Heart left ventricle (tissue), 13 donors: ENCODE measurements around the gene THAP6.

Experiments
- POLR2A ChIP-seq, 2 donors: fragments of 450-650 bp; IDR thresholded peaks; one replicate each; pipeline ENCODE4 v1.6.1; 2017; ENCODE audit warnings: antibody characterized with exemption in 2 of 2, mild to moderate bottlenecking in 2 of 2, moderate library complexity in 2 of 2
- TF ChIP-seq, protein P1 (sequence below), 12 donors: fragments of 200-600 bp; sonication (generic) in 4 of 12; IDR thresholded peaks; one replicate each; pipeline versions ENCODE4 v1.5.0 to v1.8.0; 2018 to 2022; ENCODE audit warnings: antibody characterized with exemption in 12 of 12, mild to moderate bottlenecking in 5 of 12
- donor health status: ischemic (EF 13 %, LVEDD 7.1; RV severe dilation, severe dysfunction).
- donor health status: DM: no; HTN: yes; CAD: no.
- donor health status: DM: no; HTN: no; CAD: no.
- donor health status: ischemic (EF 25% LVEDD 6.9; RV normal size, moderate dysfunction).
- donor health status: ischemic (EF 25% LVEDD 5.7; RV mildly dilated, moderate dysfunction).
- donor health status: ischemic (EF 35%, LVEDD 5.7; RV mildly dilated, moderate dysfunction).
- donor health status: nonischemic (EF 11% LVEDD 7.7; RV severe dilation, severe dysfunction).
- donor health status: DM: yes; HTN: yes; CAD: no.
- donor health status: PGD.
- donor health status: ischemic (EF 29% LVEDD 5.4; RV normal size, mild dysfunction).
- donor health status: nonischemic (EF 23%, LVEDD 6.1; RV moderate dilation, normal function).

GRCh38 chr4:75514949-75515612, 808 bp downstream of the THAP6 start:
- no peak for TF ChIP-seq POLR2A (IDR thresholded peaks at IDR 0.05)
- TF ChIP-seq, protein P1, sequence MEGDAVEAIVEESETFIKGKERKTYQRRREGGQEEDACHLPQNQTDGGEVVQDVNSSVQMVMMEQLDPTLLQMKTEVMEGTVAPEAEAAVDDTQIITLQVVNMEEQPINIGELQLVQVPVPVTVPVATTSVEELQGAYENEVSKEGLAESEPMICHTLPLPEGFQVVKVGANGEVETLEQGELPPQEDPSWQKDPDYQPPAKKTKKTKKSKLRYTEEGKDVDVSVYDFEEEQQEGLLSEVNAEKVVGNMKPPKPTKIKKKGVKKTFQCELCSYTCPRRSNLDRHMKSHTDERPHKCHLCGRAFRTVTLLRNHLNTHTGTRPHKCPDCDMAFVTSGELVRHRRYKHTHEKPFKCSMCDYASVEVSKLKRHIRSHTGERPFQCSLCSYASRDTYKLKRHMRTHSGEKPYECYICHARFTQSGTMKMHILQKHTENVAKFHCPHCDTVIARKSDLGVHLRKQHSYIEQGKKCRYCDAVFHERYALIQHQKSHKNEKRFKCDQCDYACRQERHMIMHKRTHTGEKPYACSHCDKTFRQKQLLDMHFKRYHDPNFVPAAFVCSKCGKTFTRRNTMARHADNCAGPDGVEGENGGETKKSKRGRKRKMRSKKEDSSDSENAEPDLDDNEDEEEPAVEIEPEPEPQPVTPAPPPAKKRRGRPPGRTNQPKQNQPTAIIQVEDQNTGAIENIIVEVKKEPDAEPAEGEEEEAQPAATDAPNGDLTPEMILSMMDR (IDR thresholded peaks at IDR 0.05): no peak
